ENCODE data around the gene SLC47A2.

The SLC47A2 gene

DNA sequence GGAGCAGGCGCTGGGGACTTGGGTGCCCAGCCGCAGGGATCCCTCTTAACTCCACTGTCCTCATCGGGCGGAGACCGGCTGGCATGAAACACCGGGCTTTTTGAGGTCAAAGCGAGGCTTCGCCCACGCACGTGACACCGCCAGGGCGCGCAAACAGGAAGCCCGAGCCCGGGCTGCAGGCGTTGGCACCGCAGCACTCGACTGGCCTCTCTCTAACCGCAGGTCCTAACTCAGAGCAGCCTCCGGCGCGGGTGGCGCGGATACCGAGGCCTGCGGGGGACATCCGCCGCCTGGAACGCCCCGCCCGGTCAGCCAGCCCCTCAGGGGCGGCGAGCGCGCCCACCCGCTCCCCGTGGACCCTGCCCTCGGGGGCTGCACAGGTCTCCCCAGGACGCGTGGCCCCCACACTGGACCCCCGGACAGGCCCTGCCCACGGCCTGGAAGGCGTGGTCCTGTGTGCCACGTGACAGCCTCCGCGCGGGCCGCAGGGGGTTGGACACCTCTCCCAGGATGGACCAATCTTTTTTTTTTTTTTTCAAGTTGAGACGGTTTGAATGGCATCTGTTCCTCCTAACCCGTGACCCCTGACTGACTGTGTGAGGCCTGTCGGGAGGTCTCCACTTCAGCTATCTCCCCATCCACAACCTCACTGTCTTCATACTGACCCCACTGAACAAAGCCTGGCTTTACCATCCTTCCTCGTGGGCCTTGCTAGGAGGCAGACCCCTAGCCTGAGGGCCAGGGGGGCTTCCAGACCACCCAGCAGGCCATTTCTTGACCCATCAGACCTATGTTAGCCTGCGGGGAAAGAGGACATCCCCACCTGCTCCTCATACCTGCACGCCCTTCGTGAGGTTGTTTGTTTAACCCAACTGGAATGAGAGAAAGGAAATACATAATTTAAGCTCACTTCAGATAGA is 8.4 kb upstream of the SLC47A2 start:
- no peak for TF ChIP-seq ZNF274 (IDR thresholded peaks at IDR 0.05; ENCODE audit: low read depth, low read length)

GRCh38 chr17:19723964-19724363 is 7.6 kb upstream of the SLC47A2 start:
- no peak for TF ChIP-seq ZNF274 (IDR thresholded peaks at IDR 0.05; ENCODE audit: low read depth, low read length)
- no peak overlapping the region for H3K4me3 ChIP-seq (ENCODE audit: low read length)

More for the DNA sequence above, 8.4 kb upstream of the SLC47A2 start:
- H3K4me3 ChIP-seq (ENCODE audit: low read length) = no peak overlapping the region

- TF ChIP-seq ZNF274 (IDR thresholded peaks at IDR 0.05; ENCODE audit: low read depth, low read length) = no peak
- H3K4me3 ChIP-seq (ENCODE audit: low read length) = no peak overlapping the region
Observed at GRCh38 chr17:19720631-19721426, 4.4 kb upstream of the SLC47A2 start.

DNA sequence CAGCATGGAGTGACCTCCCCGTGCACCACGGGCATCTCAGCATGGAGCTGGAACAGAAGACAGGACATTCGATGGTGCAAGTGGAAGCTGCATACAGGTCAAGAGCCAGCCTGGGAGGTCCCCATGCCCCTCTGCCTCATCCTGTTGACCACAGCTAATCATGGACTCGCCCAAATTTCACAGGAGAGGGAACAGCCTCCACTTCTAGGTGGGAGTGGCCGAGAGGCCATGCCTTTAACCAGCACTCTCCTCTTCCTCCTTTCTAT is 3.8 kb upstream of the SLC47A2 start:
- no peak for TF ChIP-seq ZNF274 (IDR thresholded peaks at IDR 0.05; ENCODE audit: low read depth, low read length)
- H3K4me3 ChIP-seq (ENCODE audit: low read length) = no peak overlapping the region

- no peak for TF ChIP-seq ZNF274 (IDR thresholded peaks at IDR 0.05; ENCODE audit: low read depth, low read length)
- no peak overlapping the region for H3K4me3 ChIP-seq (ENCODE audit: low read length)
Observed at GRCh38 chr17:19719355-19720209, 3.2 kb upstream of the SLC47A2 start.

- no peak overlapping the region for H3K4me3 ChIP-seq (ENCODE audit: low read length)
- no peak for TF ChIP-seq ZNF274 (IDR thresholded peaks at IDR 0.05; ENCODE audit: low read depth, low read length)
Observed at GRCh38 chr17:19718613-19719354, 2.4 kb upstream of the SLC47A2 start.

GRCh38 chr17:19718041-19718612 is 1.7 kb upstream of the SLC47A2 start:
- no peak for TF ChIP-seq ZNF274 (IDR thresholded peaks at IDR 0.05; ENCODE audit: low read depth, low read length)
- no peak overlapping the region for H3K4me3 ChIP-seq (ENCODE audit: low read length)

DNA sequence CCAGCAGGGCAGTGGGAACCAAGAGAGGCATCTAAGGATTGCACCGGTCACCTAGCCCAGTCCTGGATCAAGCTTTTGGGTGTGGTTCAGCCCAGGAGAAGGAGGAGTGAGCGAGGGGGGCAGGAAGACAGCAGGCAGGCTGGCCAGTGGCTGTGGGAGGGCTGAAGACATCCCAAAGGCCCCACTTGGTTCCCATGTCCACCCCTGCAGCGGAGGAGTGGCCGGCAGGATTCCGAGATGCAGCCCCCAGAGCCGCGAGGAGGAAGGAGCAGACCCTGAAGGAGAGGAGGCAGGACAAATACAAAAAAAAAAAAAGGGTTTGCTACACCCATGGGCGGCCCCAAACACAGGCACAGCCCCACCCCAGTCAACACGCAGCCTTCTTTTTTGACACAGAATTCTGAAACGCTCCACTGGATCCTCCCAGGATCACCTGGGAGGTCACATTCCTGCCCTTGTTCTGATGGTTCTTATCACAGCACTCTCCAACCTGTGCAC is 1.1 kb upstream of the SLC47A2 start:
- H3K4me3 ChIP-seq (ENCODE audit: low read length) = no peak overlapping the region
- TF ChIP-seq ZNF274 (IDR thresholded peaks at IDR 0.05; ENCODE audit: low read depth, low read length) = no peak

DNA sequence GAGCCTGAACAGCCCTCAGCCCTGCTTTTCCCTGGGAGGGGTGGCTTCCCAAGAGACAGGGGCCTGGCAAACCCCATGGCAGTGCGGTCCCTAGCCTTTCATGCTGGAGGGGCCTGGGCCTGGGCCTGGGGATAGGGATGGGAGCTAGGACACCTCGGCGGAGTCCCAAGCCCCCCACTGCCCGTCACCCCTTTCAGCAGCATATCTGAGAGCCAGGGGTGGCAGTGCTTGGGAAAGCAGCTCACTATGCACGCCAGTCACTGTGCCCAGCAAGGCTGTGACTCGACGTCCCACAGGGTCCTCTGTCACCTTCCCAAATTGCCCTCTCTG is 612 bp upstream of the SLC47A2 start:
- H3K4me3 ChIP-seq (ENCODE audit: low read length) = no peak overlapping the region
- no peak for TF ChIP-seq ZNF274 (IDR thresholded peaks at IDR 0.05; ENCODE audit: low read depth, low read length)

DNA sequence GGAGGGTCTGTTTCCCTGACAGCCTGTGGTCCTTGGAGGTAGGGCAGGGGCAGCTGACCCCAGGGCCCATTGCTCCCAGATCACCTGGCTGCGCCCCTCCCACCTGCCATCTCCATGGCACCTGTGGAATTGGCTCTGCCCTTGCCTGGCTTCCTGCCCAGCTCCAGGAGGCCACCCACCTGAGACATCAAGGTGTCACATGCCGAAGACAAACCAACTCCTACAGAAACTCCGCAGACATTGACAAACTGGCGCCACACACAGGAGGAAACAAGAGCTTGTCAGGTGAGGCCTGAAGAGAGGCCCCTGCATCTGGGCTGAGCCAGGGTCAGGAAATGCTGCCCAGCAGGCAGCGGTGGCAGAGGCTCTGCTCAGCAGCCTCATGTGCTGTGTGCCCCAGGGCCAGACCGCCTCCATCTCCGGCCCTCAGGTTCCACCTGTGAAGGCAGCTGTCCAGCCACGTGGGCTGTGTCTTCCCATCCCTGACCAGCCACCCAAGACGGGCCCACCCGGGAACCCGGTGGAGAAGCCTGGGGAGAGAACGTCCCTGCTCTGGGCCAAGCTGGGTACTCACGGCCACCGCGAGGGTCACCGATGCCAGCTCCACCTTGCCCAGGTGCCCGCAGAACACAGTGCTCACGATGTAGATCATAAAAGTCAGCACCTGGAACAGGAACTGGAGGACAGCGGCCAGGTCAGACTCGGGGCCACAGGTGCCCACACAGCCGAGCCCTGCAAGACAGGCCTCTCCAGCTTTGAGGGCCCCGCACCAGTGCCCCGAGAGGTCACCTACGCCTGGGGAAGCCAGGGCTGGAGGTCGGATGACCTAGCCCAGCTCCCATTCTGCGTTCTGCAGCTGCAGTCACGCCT is 1.6 kb downstream of the SLC47A2 start:
- H3K4me3 ChIP-seq (ENCODE audit: low read length) = no peak overlapping the region
- TF ChIP-seq ZNF274 (IDR thresholded peaks at IDR 0.05; ENCODE audit: low read depth, low read length) = no peak

DNA sequence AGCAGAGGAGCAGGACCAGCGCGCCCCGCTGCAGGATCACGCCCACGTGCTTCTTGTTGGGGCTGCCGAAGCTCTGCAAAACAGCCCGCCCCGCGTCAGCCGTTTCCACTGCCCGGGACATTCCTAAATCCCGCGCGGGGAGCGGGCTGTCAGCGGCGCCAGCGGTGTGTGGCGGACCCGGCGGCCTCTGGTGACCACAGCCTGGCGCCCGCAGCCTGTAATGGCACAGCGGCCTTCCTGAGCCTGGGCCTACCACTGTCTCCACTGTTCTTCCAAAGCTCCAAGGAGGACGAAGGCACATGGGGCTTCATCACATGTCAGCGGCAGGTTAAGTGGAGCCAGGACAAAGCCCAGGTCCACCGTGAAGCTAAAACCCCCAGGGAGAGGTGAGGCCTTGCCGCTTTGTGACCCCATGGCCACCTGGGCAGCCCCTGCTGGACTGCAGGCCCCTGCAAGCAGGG is 2.5 kb downstream of the SLC47A2 start:
- no peak for TF ChIP-seq ZNF274 (IDR thresholded peaks at IDR 0.05; ENCODE audit: low read depth, low read length)
- no peak overlapping the region for H3K4me3 ChIP-seq (ENCODE audit: low read length)

- TF ChIP-seq ZNF274 (IDR thresholded peaks at IDR 0.05; ENCODE audit: low read depth, low read length) = no peak
- H3K4me3 ChIP-seq (ENCODE audit: low read length) = no peak overlapping the region
Observed at GRCh38 chr17:19713462-19713861, 2.9 kb downstream of the SLC47A2 start.
